GM12801 (cell line): ENCODE measurements around the gene ARHGAP42.

Experiments
- CTCF ChIP-seq: IDR thresholded peaks from one replicate; pipeline ENCODE4 v1.5.1; 2011; ENCODE audit warnings: control low read depth; ENCODE audit not compliant: insufficient read length; ENCODE audit errors: extremely low read depth

ARHGAP42 gene

DNA sequence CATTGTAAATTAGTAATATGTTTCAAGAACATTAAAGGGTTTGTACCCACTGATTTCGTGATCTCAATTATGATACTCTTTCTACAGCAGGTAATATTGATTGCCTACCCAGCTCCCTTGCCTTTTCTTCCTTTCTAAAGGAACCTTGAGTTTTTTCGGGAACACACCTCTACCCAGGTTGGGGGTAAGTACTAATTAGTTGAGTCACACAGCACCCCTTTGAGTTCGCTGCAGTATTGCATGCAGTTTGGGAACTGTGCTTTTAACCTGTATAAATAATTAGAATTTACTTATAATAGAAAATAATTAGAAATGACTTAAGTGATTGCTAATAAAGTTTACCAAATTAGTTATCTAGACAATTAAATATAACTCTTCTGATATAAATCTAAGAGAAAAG lies 24.9 kb downstream of the ARHGAP42 start:
- TF ChIP-seq CTCF: no peak

GRCh38 chr11:100712583-100712982 lies 25.5 kb downstream of the ARHGAP42 start:
- TF ChIP-seq CTCF: no peak

DNA sequence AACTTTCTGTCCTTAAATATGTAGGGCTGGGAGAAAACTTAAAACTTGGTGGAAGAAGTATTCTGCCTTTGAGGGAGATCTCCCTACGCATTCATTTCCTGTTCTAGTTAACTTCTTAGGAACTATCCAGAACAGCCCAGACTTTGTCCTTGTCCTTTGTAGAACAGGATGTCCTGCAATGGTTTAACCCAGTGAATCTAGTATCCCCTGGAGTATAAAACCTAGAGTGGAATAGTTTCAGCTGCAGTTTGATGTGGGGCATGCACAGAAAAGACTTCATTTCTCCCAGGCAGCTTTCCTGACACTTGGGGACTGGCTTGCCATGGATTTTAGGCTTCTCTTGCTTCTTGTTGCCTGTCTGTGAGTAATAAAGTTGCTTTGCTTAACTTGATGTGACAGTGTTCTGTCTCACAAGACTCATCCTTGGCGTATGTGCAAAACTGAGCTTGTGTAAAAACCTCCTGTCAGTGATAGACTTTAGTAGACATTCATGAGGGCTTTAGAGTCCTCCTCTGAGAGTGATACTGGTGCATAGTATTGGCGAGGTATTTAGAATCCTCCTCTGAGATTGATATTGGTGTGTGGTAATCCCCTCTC lies 28.2 kb downstream of the ARHGAP42 start:
- no peak for TF ChIP-seq CTCF

- no peak for TF ChIP-seq CTCF
Measured at GRCh38 chr11:100716838-100717237, 29.8 kb downstream of the ARHGAP42 start.

GRCh38 chr11:100719362-100719761 lies 32.3 kb downstream of the ARHGAP42 start:
- TF ChIP-seq CTCF: no peak

GRCh38 chr11:100719809-100720221 lies 32.7 kb downstream of the ARHGAP42 start:
- no peak for TF ChIP-seq CTCF

DNA sequence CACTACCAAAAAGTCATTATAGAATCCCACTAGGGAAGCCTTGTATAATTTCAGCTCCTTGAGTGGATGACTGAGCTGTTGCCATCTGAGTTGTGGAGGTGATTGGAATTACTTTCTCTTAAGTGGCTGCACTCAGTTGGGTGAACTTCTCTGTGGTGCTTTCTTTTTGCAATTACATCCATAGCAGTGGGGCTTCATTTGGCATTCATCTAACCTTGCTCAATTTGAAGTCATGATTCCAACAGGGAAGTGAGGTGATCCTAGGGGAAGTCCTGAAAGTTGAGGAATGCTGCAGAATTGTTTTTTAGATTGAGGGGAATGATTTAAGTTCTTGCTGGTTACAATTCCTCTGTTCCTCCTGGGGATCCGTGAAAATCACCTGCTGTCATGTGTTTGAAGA lies 39.6 kb downstream of the ARHGAP42 start:
- no peak for TF ChIP-seq CTCF
